ENCODE data around the gene SV2B. TPM values are rescaled to one million over a fixed set of nuclear protein-coding genes. Genes with fewer than 3 reads are reported as not detected.

Gene SV2B
- total RNA-seq, 6 donors from 2014 or later = 0.40 to 1.4 (median 0.62) TPM; not detected in 2

- Histone ChIP-seq H3K27ac (no peak overlapping the region), H3K9me3 (peaks cover 0 to 7% (median 0%) of the 10 kb centered on the region in 4 donors), H3K27me3 (no peaks in the 10 kb centered on the region), H3K4me1 (no peaks in the 10 kb centered on the region), H3K36me3 (no peaks in the 10 kb centered on the region), H3K4me3 (no peak overlapping the region)
- ATAC-seq (ENCODE audit: low FRiP score in 2 of 2) (no peak), DNase-seq (no peak)
- WGBS, 2 donors = 86 to 88% methylated on average over 5 of the region's 5 CpGs
- TF ChIP-seq POLR2A (IDR thresholded peaks at IDR 0.05) = no peak
Observed at GRCh38 chr15:91061997-91062396, 38.1 kb upstream of the SV2B start.

DNA sequence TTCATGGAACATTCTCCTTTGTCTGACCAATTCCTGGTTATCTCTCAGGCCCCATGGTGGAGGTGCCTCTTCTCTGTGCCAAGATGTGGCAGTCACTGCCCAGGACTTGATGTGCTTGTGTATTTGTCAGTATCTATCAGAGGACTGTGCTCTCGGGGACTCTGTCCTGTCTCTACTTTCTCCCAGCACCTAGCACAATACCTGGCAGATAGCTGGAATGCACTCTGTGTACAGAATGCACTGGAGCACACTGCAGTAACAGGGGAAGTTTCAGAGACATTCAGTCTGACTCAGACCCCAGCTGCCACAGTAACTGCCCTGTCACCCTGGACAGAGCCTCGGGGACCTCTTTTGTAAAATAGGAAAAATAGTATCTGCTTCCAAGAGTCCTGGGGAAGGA is 34.6 kb upstream of the SV2B start:
- ATAC-seq (ENCODE audit: low FRiP score in 2 of 2) = no peak
- H3K36me3 ChIP-seq = no peaks in the 10 kb centered on the region
- peaks cover 0 to 7% (median 0%) of the 10 kb centered on the region in 4 donors for H3K9me3 ChIP-seq
- 75 to 76% methylated on average over 2 of the region's 2 CpGs for WGBS, 2 donors
- no peaks in the 10 kb centered on the region for H3K27me3 ChIP-seq
- H3K27ac ChIP-seq = no peak overlapping the region
- DNase-seq = no peak
- no peak overlapping the region for H3K4me3 ChIP-seq
- TF ChIP-seq POLR2AphosphoS5 (IDR thresholded peaks at IDR 0.05) = no peak
- H3K4me1 ChIP-seq = no peaks in the 10 kb centered on the region

DNA sequence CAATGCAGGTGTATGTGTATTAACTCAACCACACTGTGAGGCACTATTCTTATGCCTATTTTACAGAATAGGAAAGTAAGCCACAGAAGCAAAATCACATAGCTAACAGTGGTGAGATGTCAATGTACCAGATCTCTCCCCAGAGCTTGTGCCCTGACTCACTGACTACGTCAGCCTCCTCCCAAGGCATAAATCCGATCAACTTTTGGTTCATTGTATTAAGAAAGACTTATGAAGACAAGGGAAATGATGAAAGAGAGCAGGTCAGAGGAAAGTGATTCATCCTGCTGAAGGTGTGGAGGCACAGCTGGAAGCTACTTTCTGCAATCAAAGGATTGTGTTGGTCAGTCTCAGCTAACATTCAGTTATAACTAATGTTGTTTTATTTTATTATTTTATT is 33.0 kb upstream of the SV2B start:
- H3K4me1 ChIP-seq = no peaks in the 10 kb centered on the region
- no peaks in the 10 kb centered on the region for H3K27me3 ChIP-seq
- TF ChIP-seq, protein P1, sequence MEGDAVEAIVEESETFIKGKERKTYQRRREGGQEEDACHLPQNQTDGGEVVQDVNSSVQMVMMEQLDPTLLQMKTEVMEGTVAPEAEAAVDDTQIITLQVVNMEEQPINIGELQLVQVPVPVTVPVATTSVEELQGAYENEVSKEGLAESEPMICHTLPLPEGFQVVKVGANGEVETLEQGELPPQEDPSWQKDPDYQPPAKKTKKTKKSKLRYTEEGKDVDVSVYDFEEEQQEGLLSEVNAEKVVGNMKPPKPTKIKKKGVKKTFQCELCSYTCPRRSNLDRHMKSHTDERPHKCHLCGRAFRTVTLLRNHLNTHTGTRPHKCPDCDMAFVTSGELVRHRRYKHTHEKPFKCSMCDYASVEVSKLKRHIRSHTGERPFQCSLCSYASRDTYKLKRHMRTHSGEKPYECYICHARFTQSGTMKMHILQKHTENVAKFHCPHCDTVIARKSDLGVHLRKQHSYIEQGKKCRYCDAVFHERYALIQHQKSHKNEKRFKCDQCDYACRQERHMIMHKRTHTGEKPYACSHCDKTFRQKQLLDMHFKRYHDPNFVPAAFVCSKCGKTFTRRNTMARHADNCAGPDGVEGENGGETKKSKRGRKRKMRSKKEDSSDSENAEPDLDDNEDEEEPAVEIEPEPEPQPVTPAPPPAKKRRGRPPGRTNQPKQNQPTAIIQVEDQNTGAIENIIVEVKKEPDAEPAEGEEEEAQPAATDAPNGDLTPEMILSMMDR (IDR thresholded peaks at IDR 0.05) = no peak
- TF ChIP-seq EP300 (IDR thresholded peaks at IDR 0.05) = no peak
- no peak for TF ChIP-seq POLR2A (IDR thresholded peaks at IDR 0.05)
- no peak for TF ChIP-seq POLR2AphosphoS5 (IDR thresholded peaks at IDR 0.05)
- H3K27ac ChIP-seq = no peak overlapping the region
- no peaks in the 10 kb centered on the region for H3K36me3 ChIP-seq
- WGBS, 2 donors = 85 to 94% methylated on average over 2 of the region's 2 CpGs
- H3K9me3 ChIP-seq = peaks cover 0 to 7% (median 0%) of the 10 kb centered on the region in 4 donors
- ATAC-seq (ENCODE audit: low FRiP score in 2 of 2) (no peak), DNase-seq (no peak)
- H3K4me3 ChIP-seq = no peak overlapping the region

- H3K4me1 ChIP-seq = no peaks in the 10 kb centered on the region
- WGBS, 2 donors = 87% methylated on average over 2 of the region's 2 CpGs
- no peak for DNase-seq
- TF ChIP-seq, protein P1 (IDR thresholded peaks at IDR 0.05) = no peak
- TF ChIP-seq POLR2A (IDR thresholded peaks at IDR 0.05) = no peak
- no peak for TF ChIP-seq EP300 (IDR thresholded peaks at IDR 0.05)
- no peak for TF ChIP-seq POLR2AphosphoS5 (IDR thresholded peaks at IDR 0.05)
- ATAC-seq (ENCODE audit: low FRiP score in 2 of 2) = no peak
- peaks cover 0 to 7% (median 0%) of the 10 kb centered on the region in 4 donors for H3K9me3 ChIP-seq
- no peak overlapping the region for H3K4me3 ChIP-seq
- H3K36me3 ChIP-seq = no peaks in the 10 kb centered on the region
- H3K27me3 ChIP-seq = no peaks in the 10 kb centered on the region
- no peak overlapping the region for H3K27ac ChIP-seq
Observed at GRCh38 chr15:91068436-91068835, 31.6 kb upstream of the SV2B start.

- WGBS, 2 donors = 82 to 83% methylated on average over 3 of the region's 3 CpGs
- ATAC-seq (ENCODE audit: low FRiP score in 2 of 2) = no peak
Observed at GRCh38 chr15:91068966-91069365, 31.1 kb upstream of the SV2B start.

DNA sequence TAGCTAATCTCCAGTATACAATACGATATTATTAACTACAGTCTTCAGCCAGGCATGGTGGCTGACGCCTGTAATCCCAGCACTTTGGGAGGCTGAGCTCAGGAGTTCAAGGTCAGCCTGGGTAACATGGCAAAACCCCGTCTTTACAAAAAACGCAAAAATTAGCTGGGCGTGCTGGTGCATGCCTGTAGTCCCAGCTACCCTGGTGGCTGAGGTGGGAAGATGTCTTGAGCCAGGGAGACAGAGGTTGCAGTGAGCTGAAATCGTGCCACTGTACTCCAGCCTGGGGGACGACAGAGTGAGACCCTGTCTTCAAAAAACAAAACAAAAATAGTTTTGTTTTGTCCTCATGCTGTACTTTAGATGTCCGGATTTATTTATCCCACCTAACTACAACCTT is 29.2 kb upstream of the SV2B start:
- Histone ChIP-seq H3K4me1 (no peaks in the 10 kb centered on the region), H3K36me3 (no peaks in the 10 kb centered on the region), H3K27ac (no peak overlapping the region), H3K4me3 (no peak overlapping the region), H3K9me3 (no peaks in the 10 kb centered on the region), H3K27me3 (no peaks in the 10 kb centered on the region)
- ATAC-seq (ENCODE audit: low FRiP score in 2 of 2) (no peak), DNase-seq (no peak)
- WGBS, 2 donors = 81 to 83% methylated on average over 8 of the region's 8 CpGs
- no peak for TF ChIP-seq EP300 (IDR thresholded peaks at IDR 0.05)
- TF ChIP-seq, protein P1 (IDR thresholded peaks at IDR 0.05) = no peak
- TF ChIP-seq POLR2AphosphoS5 (IDR thresholded peaks at IDR 0.05) = no peak
- no peak for TF ChIP-seq POLR2A (IDR thresholded peaks at IDR 0.05)

More at GRCh38 chr15:91068966-91069365, 31.1 kb upstream of the SV2B start:
- Histone ChIP-seq H3K36me3 (no peaks in the 10 kb centered on the region), H3K4me1 (no peaks in the 10 kb centered on the region), H3K9me3 (peaks cover 0 to 7% (median 0%) of the 10 kb centered on the region in 4 donors), H3K27me3 (no peaks in the 10 kb centered on the region), H3K27ac (no peak overlapping the region), H3K4me3 (no peak overlapping the region)
- no peak for TF ChIP-seq POLR2A (IDR thresholded peaks at IDR 0.05)
- TF ChIP-seq POLR2AphosphoS5 (IDR thresholded peaks at IDR 0.05) = no peak
- no peak for TF ChIP-seq EP300 (IDR thresholded peaks at IDR 0.05)
- TF ChIP-seq, protein P1 (IDR thresholded peaks at IDR 0.05) = no peak
- DNase-seq = no peak

Data from upper lobe of left lung (tissue), 6 donors.